ENCODE results near the gene ZNF121. TPM values are rescaled to one million over a fixed set of nuclear protein-coding genes. Genes with fewer than 3 reads are reported as not detected.
A peak's percentile ranks its signal among the peaks of the same experiment; 100 is the strongest.
"Not testable (repeated sequence)": the region's sequence is repeated elsewhere in the genome, so short reads cannot be mapped to it uniquely, and the experiment has no call there.

The ZNF121 gene
- total RNA-seq, 6 donors from 2014 or later: 8.3 to 32.6 (median 25.2) TPM

DNA sequence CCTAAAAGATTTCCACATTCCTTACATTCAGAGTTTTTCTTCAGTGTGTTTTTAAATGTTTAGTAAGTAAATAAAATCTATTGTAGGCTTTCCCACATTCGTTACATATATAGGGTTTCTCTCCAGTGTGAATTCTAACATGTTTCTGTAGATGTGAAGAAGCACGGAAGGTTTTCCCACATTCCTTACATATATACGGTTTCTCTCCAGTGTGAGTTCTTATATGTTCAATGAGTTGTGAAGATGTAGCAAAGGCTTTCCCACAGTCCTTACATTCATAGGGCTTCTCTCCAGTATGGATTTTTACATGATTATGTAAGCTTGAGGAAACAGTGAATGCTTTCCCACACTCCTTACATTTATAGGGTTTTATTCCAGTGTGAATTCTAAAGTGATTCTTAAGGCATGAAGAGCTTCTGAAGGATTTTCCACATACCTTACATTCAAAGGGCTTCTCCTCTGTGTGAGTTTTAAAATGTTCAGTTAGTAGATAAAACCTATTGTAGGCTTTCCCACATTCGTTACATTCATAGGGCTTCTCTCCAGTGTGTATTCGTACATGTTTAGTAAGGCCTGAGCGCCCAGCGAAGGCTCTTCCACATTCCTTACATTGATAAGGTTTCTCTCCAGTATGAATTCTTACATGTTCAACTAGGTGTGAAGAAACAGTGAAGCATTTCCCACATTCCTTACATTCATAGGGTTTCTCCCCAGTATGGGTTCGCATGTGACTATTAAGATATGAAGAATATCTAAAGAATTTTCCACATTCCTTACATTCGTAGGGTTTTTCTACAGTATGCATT, 18.2 kb downstream of the ZNF121 start:
- ATAC-seq (ENCODE audit: low FRiP score in 2 of 2) (no peak), DNase-seq (no peak)
- Histone ChIP-seq H3K27me3 (no peaks in the 10 kb centered on the region), H3K27ac (no peak overlapping the region), H3K4me3 (no peak overlapping the region), H3K4me1 (no peaks in the 10 kb centered on the region), H3K9me3 (peaks cover 97 to 99% (median 98%) of the 10 kb centered on the region in 4 donors), H3K36me3 (peaks cover 32 to 79% (median 66%) of the 10 kb centered on the region in 4 donors)
- WGBS, 2 donors: 96% methylated on average over 9 of the region's 9 CpGs
- TF ChIP-seq POLR2AphosphoS5 (IDR thresholded peaks at IDR 0.05) (no peak), EP300 (IDR thresholded peaks at IDR 0.05) (no peak), POLR2A (IDR thresholded peaks at IDR 0.05) (no peak)
- TF ChIP-seq, protein P1, sequence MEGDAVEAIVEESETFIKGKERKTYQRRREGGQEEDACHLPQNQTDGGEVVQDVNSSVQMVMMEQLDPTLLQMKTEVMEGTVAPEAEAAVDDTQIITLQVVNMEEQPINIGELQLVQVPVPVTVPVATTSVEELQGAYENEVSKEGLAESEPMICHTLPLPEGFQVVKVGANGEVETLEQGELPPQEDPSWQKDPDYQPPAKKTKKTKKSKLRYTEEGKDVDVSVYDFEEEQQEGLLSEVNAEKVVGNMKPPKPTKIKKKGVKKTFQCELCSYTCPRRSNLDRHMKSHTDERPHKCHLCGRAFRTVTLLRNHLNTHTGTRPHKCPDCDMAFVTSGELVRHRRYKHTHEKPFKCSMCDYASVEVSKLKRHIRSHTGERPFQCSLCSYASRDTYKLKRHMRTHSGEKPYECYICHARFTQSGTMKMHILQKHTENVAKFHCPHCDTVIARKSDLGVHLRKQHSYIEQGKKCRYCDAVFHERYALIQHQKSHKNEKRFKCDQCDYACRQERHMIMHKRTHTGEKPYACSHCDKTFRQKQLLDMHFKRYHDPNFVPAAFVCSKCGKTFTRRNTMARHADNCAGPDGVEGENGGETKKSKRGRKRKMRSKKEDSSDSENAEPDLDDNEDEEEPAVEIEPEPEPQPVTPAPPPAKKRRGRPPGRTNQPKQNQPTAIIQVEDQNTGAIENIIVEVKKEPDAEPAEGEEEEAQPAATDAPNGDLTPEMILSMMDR (IDR thresholded peaks at IDR 0.05): no peak

DNA sequence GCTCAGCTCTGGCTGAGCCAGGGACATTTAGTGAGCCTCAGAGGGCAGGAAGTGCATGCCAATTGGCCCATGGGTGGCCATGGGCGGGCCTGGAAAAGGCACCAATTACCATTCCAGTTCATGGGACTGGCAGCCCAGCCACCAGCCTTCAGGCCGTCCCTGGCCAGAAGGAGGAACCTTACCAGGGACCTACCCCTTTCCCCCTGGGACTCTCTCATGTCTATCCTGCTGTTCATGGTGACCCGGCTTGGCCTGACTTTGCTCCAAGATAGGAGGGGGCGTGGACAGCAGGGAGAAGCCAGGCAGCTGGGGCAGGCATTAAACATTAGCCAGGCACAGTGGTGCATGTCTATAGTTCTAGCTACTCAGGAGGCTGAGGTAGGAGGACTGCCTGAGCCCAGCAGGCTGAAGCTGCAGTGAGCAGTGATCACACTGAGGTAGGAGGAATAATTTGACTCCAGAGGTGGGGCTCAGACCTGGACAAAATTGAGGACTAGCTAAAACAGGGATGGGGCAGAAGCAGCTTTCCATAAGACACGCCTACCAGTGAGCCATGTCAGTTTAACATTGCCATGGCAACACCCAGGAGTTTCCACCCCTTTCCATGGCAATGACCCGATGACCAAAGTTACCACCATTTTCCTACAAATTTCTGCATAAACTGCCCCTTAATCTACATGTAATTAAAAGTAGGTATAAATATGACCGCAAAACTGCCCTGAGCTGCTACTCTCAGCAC, 31.6 kb downstream of the ZNF121 start:
- Histone ChIP-seq H3K36me3 (no peaks in the 10 kb centered on the region), H3K27me3 (no peaks in the 10 kb centered on the region), H3K27ac (no peak overlapping the region), H3K4me3 (no peak overlapping the region), H3K4me1 (no peaks in the 10 kb centered on the region), H3K9me3 (peaks cover 11 to 61% (median 38%) of the 10 kb centered on the region in 4 donors)
- DNase-seq (no peak), ATAC-seq (ENCODE audit: low FRiP score in 2 of 2) (no peak)
- TF ChIP-seq POLR2A (IDR thresholded peaks at IDR 0.05) (no peak), POLR2AphosphoS5 (IDR thresholded peaks at IDR 0.05) (no peak), EP300 (IDR thresholded peaks at IDR 0.05) (no peak)
- TF ChIP-seq, protein P1 (IDR thresholded peaks at IDR 0.05): no peak
- WGBS, 2 donors: 92 to 94% methylated on average over 7 of the region's 7 CpGs

DNA sequence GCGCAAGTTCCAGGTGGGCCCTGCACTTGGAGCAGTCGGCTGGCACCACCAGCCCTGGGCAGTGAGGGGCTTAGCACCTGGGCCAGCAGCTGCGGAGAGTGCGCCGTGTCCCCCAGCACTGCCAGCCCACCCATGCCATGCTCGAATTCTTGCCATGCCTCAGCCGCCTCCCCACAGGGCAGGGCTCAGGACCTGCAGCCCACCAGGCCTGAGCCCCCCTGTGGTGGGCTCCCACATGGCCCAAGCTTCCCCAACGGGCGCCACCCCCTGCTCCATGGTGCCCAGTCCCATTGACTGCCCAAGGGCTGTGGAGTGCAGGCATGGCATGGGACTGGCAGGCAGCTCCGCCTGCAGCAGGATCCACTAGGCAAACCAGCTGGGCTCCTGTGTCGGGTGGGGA, 36.4 kb downstream of the ZNF121 start:
- TF ChIP-seq POLR2AphosphoS5 (IDR thresholded peaks at IDR 0.05) (no peak), EP300 (IDR thresholded peaks at IDR 0.05) (no peak), POLR2A (IDR thresholded peaks at IDR 0.05) (no peak)
- TF ChIP-seq, protein P1 (IDR thresholded peaks at IDR 0.05): no peak
- WGBS, 2 donors: 88% methylated on average over 8 of the region's 11 CpGs; no CpG with 5 or more reads in 1 of the 2 donors
- ATAC-seq (ENCODE audit: low FRiP score in 2 of 2) (peak in 1 of 2 donors; percentile 40), DNase-seq (peak in 1 of 2 donors; percentile 36)
- Histone ChIP-seq H3K27me3 (no peaks in the 10 kb centered on the region), H3K27ac (no peak overlapping the region), H3K9me3 (peaks cover 0 to 39% (median 13%) of the 10 kb centered on the region in 4 donors), H3K36me3 (no peaks in the 10 kb centered on the region), H3K4me1 (no peaks in the 10 kb centered on the region), H3K4me3 (no peak overlapping the region)

DNA sequence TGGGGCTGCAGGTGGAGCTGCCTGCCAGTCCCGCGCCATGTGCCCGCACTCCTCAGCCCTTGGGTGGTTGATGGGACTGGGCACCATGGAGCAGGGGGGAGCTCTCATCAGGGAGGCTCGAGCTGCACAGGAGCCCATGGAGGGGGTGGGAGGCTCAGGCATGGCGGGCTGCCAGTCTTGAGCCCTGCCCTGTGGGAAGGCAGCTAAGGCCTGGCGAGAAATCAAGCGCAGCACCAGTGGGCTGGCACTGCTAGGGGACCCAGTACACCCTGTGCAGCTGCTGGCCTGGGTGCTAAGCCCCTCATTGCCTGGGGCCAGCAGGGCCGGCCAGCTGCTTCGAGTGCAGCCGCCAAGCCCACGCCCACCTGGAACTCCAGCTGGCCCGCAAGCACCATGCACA, 43.0 kb downstream of the ZNF121 start:
- peaks cover 5 to 18% (median 14%) of the 10 kb centered on the region in 4 donors for H3K4me1 ChIP-seq
- H3K27me3 ChIP-seq; H3K27ac ChIP-seq; H3K9me3 ChIP-seq; H3K4me3 ChIP-seq; ATAC-seq (ENCODE audit: low FRiP score in 2 of 2); H3K36me3 ChIP-seq: not testable (repeated sequence)
- peak in 1 of 2 donors; percentile 51 for DNase-seq
- WGBS, 2 donors: 62 to 92% methylated on average over 3 to 12 of the region's 12 CpGs

DNA sequence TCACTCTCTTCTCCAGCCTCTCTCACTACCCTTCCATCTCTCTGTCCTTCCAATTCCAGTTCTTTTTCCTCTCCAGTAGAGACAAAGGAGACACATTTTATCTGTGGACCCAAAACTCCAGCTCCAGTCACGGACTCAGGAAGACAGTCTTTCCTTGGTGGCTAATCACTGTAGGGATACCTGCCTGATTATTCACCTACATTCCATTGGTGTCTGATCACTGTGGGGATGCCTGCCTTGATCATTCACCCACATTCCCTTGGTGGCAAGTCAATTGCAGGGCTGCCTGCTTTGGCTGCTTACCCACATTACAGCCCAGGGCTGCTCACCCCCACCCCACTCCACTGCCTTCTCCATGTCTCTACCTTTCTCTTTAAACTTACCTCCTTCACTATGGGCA, 44.4 kb downstream of the ZNF121 start:
- H3K27ac ChIP-seq; H3K27me3 ChIP-seq; DNase-seq; H3K4me3 ChIP-seq; ATAC-seq (ENCODE audit: low FRiP score in 2 of 2): not testable (repeated sequence)
- peaks cover 0 to 14% (median 12%) of the 10 kb centered on the region in 4 donors for H3K9me3 ChIP-seq
- 100% methylated on average over 1 of the region's 1 CpG for WGBS, 2 donors
- H3K4me1 ChIP-seq: peaks cover 5 to 18% (median 14%) of the 10 kb centered on the region in 4 donors
- peaks cover 10 to 18% (median 13%) of the 10 kb centered on the region in 4 donors for H3K36me3 ChIP-seq

GRCh38 chr19:9539201-9539600, 45.1 kb downstream of the ZNF121 start:
- Histone ChIP-seq H3K9me3 (peaks cover 0 to 21% (median 19%) of the 10 kb centered on the region in 4 donors), H3K27ac (peak overlapping the region; percentile 91 to 98 (median 94))

More at GRCh38 chr19:9539201-9539600, 45.1 kb downstream of the ZNF121 start:
- H3K36me3 ChIP-seq: peaks cover 18 to 26% (median 20%) of the 10 kb centered on the region in 4 donors
- not testable (repeated sequence) for ATAC-seq (ENCODE audit: low FRiP score in 2 of 2); H3K27me3 ChIP-seq; DNase-seq
- H3K4me1 ChIP-seq: peaks cover 5 to 18% (median 14%) of the 10 kb centered on the region in 4 donors
- H3K4me3 ChIP-seq: peak overlapping the region in 2 of 4 donors; percentile 66 to 80
- WGBS, 2 donors: 90 to 93% methylated on average over 6 of the region's 6 CpGs

All from upper lobe of left lung (tissue), 6 donors.